Retina (tissue), 1 donor: ENCODE results near the gene TBC1D3B.
"Not testable (repeated sequence)": the region's sequence is repeated elsewhere in the genome, so short reads cannot be mapped to it uniquely, and the experiment has no call there.

ENCODE experiments used
- DNase-seq: peaks from one replicate; pipeline ENCODE4 v3.0.0-alpha.2; 2016

Gene TBC1D3B

DNA sequence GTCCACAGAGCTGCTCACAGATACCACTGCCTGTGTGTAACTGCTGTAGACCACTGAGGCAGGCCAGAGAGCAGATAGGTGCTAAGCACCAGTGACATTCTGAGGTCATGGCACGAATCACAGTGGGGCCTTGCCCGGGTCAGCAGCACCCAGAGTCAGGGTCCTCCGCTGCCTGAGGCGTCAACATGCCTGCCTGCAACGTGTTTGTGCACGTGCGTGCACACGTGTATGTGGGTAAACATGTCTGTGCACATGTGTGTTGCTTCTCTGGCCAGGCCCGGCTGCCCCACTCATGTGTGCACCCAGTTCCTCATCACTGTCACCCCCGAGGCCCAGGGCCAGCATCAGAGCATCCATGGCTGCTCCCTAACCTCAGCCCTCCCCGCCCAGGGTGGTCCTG is at the start of gene TBC1D3B:
Gene TBC1D3B, minus strand, starts transcription at position 101 of the 400 bp plus-strand sequence. CDS start 1,586 bp downstream, outside the sequence.
- DNase-seq = not testable (repeated sequence)

DNA sequence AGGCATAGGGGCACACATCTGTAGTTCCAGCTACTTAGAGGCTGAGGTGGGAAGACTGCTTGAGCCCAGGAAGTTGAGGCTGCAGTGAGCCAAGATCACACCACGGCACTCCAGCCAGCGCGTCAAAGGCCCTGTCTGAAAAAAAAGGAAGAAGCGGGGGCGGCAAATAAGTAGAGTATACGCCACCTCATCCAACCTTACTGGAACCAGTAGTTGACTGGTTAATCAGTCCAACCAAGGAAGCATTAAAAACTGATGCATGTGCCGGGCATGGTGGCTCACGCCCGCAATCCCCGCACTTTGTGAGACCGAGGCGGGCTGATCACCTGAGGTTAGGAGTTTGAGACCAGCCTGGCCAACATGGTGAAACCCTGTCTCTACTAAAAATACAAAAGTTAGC is 46.5 kb upstream of the TBC1D3B start:
- DNase-seq = not testable (repeated sequence)

DNA sequence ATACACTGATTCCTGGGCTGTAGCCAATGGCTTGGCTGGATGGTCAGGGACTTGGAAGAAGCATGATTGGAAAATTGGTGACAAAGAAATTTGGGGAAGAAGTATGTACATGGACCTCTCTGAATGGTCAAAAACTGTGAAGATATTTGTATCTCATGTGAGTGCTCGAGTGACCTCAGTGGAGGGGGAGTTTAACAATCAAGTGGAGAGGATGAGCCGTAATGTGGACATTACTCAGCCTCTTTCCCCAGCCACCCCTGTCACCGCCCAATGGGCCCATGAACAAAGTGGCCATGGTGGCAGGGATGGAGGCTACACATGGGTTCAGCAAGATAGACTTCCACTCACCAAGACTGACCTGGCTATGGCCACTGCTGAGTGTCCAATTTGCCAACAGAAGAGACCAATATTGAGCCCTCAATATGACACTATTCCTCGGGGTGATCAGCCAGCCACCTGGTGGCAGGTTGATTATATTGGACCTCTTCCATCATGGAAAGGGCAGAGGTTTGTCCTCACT is 45.2 kb upstream of the TBC1D3B start:
- not testable (repeated sequence) for DNase-seq

DNA sequence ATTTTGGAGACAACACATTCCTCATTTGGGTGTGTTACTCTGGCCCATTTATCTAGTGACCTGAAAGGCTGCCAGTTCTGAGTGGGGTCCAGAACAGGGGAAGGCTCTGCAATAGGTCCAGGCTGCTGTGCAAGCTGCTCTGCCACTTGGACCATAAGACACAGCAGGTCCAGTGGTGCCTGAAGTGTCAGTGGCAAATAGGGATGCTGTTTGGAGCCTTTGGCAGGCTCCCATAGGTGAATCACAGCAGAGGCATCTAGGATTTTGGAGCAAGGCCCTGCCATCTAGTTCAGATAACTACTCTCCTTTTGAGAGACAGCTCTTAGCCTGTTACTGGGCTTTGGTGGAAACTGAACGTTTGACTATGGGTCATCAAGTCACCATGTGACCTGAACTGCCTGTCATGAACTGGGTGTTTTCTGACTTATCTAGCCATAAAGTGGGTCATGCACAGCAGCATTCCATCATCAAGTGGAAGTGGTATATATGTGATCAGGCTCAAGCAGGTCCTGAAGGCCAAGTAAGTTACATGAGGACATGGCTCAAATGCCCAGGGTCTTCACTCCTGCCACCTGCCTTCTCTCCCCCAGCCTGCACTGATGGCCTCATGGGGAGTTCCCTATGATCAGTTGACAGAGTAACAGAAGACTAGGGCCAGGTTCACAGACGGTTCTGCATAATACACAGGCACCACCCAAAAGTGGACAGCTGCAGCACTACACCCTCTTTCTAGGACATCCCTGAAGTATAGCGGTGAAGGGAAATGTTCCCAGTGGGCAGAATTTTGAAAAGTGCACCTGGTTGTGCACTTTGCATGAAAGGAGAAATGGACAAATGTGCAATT is 44.5 kb upstream of the TBC1D3B start:
- DNase-seq = not testable (repeated sequence)

DNA sequence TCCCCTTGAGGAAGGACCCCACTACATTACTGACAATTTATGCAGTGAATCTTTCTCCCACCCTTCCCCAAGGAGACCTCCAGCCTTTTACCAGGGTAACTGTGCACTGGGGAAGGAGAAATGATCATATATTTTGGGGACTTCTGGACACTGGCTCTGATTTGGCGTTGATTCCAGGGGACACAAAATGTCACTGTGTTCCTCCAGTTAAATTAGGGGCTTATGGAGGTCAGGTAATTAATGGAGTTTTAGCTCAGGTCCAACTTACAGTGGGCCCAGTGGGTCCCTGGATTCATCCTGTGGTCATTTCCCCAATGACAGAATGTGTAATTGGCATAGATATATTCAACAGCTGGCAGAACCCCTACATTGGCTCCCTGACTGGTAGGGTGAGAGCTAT is 43.1 kb upstream of the TBC1D3B start:
- not testable (repeated sequence) for DNase-seq

DNA sequence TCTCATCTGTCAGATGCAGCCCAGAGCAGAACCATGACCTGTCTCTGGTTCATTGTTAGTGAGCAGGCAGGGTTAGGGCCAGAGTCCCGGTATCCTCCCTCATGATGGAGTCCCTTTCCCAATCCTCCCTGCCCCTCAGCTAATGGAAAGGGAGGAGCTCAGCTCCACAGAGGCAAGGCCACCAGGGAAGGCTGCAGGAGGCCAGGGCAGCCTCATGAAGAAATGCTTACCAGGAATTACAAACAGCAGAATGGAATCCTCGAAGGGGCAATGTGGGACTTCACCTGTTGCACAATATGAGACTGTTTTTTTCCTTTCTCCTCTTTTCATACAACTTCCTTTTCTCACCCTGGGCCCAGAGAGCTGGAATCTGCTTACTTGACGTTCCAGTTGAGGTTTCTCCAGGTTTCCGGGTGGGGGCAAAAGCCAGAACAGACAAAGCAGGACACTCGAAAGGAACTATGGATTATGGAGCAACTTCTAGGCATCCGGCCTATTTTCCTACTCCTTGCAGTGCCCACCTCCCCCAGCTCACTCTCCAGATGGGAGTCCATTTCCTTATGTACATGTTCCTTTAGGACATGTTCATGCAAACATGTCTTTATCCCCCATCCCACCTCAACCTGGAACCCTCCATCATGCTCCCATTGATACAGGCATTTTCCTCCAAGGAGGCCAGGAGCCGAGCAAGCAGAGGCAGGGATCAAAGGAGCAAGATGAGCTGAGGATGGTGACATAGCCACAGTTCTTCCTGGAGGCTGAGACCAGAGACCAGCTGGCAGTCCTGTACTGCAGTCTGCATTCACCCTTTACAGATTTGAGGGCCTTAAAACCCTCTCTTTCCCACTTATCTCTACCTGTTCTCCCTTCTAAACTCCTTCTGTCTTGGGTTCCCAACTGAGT is 39.2 kb upstream of the TBC1D3B start:
- DNase-seq = not testable (repeated sequence)

DNA sequence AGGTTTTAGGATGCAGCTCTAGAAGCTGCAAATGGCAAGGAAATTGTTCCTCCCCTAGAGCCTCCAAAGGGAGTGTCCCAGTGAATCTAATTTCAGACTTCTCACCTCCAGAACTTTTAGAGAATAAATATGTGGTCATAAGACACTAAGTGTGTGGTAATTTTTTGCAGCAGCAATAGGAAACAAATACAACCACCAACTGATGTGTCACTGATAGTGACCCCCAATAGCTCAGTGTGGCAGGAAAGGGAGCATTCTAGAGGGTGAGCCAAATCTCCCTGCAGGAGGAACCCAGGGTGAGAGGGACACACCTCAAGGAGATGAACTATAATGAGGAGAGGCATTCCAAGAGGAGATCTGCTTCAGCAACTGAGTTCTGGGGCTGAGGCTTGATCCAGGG is 38.5 kb upstream of the TBC1D3B start:
- no peak for DNase-seq

DNA sequence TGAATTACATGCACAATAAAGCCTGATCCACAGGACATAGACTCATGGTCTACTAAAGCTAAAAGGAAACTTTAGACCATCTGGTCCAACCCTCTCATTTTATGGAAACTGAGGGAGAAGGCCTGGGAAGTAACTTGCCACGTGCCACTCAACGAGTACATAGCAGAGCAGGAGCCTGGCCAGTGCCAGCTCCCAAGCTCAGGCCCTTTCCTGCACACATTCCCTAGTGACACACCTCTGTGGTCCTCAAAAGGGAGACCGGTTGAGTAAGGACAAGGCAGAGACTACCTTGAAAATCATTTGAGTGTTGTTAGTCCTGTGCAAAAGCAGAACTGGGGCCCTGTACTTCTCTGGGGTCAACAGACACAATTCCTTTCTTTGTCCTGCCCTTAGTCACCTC is 37.3 kb upstream of the TBC1D3B start:
- DNase-seq = no peak

DNA sequence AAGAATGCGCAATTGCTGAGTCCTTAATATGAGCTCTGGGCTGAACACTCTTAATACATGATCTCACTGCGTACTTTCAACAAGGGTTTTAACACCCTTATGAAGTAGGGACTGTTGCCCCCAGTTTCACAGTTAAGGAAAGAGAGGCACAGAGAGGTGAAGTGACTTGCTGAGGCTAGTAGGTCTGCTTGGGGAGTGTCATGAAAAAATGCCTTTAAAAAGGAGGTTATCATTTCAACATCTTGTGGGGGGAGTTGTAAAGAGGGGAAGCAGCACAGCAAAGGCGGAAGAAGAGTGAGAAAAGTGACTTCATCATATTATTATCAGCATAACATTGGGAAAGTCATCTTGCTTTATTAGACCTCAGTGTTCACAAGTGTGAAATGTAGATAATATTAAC is 36.5 kb upstream of the TBC1D3B start:
- DNase-seq = no peak

DNA sequence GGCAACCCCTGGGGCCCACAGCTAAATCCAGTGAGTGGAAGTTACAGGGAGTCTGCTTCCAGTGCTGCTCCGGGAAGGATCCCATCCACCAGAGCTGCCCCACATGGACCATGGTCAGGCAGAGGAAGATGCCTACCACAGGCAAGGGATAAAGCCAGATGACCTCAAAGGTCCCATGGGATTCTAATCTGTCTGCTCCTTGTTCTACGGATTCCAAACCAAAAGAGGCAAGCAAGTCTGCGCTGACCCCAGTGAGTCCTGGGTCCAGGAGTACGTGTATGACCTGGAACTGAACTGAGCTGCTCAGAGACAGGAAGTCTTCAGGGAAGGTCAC is 35.8 kb upstream of the TBC1D3B start:
- no peak for DNase-seq

DNA sequence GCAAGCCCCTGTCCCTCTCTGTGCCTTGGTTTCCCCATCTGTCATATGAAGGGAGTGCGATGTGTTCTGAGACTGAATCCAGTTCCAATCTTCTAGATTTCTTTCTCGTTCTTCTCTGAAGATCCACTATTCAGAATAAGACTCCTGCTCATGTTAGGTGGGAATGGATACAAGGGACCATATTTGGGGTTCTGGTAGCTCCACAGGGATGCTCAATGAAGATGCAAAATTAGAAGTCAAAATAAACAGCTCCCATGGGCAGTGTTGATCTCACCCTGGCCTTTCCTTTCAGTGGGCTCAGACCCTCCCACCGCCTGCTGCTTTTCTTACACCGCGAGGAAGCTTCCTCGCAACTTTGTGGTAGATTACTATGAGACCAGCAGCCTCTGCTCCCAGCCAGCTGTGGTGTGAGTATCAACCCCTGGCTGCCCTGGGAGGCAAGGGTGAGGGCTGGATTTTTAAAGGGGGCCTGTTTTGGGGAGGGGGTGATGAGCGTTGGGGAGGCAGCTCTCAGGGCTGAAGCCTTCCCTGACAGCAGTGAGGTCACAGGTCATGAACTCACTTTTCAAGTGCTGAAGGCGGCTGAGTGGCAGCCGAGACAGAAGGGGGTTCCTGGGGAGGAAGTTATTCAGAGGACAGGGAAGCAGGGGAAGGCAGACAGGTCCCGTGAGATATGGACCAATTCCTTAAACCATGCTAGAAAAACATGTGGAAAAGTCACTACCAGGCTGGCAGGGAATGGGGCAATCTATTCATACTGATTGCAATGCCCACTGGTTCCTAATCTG is 35.2 kb upstream of the TBC1D3B start:
- not testable (repeated sequence) for DNase-seq

DNA sequence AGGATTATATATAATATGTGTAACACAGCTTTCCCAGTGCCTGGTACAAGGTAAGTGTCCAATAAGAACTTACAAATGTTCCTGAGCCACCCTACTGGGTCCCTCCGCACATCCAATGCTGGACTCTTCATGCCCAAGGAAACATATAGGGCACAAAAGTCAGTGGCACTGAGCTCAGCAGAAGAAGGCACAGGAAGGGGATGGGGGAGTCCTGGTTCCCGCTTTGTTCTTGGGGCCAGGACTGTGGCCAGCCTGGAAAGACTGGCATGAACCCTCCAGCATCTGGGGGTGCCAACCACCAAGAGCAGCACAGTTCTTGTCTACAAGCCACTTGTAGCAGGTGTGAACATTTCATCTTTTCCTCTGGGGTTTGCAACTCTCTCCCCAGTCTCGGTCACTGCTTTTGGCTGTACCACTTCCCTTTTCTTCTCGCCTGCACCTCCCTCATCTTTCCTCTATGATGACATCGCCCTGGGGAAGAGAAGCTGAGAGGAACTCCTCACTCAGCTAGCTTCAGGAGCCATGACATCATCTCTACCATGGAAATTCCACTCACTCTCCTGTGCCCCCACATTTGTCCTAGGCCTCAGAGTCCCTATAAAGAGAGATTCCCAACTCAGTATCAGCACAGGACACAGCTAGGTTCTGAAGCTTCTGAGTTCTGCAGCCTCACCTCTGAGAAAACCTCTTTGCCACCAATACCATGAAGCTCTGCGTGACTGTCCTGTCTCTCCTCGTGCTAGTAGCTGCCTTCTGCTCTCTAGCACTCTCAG is 34.2 kb upstream of the TBC1D3B start, which contains the start of gene CCL4L2:
Gene CCL4L2, plus strand, starts transcription at position 625 of the 773 bp plus-strand sequence.
- not testable (repeated sequence) for DNase-seq

DNA sequence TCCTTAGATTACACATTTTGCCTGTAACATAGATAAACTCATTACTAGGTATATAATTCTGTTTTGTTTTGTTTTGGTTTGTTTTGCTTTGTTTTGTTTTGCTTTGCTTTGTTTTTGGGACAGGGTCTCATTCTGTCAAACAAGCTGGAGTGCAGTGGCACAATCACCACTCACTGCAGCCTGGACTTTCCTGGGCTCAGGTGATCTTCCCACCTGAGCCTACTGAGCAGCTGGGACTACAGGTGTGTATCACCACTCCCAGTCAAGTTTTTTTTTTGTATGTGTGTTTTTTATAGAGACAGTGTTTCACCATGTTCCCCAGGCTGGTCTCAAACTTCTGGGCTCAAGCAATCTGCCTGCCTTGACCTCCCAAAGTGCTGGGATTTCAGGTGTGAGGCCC is 33.1 kb upstream of the TBC1D3B start:
- DNase-seq = no peak

DNA sequence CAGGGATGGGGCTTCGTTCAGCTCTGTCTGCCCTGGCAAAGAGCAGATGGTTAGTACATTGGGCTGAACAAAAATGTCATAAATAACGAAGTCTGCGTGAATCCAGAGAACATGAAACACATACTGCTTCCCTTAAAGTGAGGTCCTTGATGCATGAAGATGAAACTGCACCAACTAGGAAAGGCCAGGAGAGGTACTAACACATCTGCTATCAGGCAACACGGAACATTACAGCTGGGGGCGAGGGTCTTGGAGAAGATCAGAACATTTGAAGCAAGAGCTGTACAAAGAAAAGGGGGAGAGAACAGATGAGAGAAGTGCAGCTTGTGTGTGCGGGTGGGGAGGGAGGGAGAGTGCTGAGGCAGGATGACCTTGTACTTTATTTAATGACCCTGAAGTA is 30.9 kb upstream of the TBC1D3B start:
- not testable (repeated sequence) for DNase-seq

DNA sequence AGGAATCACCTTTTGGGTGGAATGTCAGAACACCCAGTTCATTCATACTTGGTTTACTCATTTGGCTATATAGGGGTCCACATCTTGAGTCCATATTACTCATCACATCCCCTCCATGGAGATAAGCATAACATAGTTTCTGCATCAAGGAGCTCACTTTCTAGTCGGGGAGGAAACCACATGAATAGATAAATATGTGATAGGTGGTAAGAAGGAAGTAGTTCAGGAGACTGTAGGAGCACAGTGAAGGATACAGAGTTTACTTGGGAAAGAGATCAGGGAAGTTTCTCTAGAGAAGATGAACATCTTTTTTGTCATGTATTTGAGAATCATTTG is 30.0 kb upstream of the TBC1D3B start:
- DNase-seq = not testable (repeated sequence)

DNA sequence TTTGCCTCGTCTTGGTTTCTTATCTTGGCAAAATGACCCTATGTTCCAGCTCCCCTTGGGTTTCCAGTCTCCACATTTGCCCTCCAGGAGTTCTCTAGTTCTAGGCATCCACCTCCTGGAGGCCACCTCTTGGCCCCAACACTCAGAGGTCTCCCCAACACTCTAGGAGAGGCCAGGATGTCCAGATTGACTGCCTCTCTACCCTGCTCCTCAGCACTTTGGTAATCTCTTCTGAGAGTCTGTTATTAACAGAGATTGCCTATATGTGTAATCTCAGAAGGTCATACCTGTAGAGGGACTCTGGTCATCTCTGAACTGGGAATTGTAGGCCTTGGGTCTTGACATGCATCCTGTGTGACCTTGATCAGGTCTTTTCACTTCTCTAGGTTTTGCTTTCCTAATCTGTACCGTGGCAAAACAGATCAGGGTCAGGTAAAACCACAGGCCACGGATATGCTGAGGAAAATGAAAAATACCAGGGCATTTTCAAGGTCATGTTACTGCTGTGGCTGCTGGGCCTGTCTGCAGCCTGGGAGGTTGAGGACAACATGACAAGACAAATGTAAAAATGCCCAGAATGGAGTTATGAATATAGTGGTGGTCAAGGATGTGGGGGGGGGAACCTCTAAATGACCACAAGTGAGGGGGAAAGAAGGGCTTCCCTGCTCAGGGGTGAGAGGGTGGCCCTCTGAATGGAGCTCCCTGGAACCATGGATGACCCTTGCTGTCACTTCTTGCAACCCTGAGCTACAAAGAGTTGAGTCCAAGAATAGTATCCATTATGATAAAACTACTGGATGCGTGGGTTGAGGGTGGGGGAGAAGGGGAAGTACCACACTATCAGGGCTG is 29.4 kb upstream of the TBC1D3B start:
- DNase-seq = no peak

DNA sequence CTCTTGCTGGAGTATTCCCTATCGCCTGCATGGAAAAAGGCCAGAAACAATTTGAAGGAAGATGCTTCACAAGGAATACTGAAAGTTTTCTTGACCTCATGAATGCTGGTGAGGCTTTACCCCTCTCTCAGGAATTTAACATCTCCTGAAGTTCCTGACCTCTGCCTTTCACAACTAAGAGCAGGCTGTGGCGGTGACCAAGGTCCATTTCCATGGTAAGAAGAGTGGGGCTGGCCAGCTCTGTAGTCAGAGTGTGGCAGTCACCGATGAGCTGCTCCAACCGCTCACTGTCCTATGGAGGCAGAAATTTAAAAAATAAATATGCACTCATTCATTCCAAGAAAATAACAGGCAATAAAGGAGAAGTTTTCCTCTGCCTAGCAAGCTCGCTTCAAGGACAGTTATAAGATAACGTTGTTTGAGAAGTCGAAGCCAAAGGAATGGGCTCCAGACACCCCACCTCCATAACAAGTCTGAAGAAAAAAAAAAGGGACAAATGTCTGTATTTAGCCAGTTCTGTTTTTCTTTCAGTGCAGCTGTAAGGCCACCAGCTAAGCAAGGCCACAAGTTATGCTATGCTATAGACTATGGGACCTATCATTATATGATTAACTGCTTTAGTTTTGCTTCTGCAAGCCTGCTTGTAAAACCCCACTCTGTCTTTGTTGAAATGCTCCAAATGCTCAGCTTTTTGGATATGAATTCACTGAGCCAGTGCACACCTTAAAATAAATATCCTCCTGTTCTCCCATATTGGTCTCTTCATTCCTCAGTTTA is 28.5 kb upstream of the TBC1D3B start:
- DNase-seq = no peak

DNA sequence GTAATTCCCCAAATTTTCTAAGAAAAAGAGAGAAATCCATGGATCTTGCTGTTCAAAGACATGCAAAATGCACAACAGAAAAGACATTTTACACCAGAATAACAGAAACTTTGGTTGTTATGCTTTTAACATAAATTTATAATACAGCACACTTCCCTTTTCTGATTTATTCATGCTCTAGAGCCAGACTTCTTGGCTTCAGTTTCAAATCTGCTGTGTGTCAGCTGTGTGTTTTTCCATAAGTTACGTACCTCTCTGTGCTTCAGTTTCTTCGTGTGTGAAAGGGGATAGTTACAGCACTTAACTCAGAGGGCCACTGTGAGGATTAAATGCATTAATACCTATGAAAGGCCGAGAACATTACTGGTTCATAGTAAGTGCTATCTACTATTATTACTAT is 26.9 kb upstream of the TBC1D3B start:
- DNase-seq = no peak

DNA sequence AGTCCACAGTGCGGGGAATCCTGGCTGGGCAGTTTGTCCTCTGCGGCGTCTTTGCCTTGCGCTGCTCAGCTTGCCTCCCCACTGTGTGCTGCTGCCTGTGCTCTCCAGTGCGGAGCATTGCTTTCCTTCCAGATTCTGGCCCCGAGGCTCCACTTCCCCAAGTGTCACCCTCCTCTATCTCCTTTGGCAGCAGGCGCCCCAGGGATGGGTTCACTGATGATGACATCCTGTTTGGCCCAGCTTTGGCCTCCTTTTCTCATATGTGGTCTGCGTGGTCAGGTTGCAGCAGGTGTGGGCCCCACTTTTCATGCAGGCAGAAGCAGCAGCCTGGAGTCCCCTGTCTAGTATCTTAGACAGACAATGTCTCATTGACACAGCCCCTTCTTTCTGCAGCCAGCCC is 25.1 kb upstream of the TBC1D3B start:
- DNase-seq = not testable (repeated sequence)

DNA sequence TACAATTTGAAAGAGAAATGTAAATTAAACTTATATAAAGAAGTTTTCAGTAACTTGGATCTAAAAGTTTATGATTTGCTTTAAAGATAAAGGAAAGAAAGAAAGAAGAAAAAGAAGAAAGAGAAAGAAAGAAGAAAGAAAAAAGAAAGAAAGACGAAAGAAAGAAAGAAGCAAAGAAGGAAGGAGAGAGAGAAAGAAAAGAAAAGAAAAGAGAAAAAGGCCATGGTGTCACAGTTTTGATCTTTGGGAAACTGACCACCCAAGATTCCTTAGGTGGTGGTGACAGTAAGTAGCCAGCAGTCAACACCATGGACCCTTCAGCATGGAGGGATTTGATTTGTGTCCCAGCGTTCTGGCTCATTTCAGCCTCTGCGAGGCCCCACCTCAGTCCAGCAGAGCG is 24.7 kb upstream of the TBC1D3B start:
- not testable (repeated sequence) for DNase-seq
